Fibroblast of skin of scalp (primary cell): Measurements from ENCODE around the gene SSH2.

Experiments
- DNase-seq: peaks from one replicate; pipeline ENCODE4 v3.0.0-alpha.2; 2013

SSH2 gene

GRCh38 chr17:29771546-29771945 is 158.5 kb downstream of the SSH2 start:
- no peak for DNase-seq

DNA sequence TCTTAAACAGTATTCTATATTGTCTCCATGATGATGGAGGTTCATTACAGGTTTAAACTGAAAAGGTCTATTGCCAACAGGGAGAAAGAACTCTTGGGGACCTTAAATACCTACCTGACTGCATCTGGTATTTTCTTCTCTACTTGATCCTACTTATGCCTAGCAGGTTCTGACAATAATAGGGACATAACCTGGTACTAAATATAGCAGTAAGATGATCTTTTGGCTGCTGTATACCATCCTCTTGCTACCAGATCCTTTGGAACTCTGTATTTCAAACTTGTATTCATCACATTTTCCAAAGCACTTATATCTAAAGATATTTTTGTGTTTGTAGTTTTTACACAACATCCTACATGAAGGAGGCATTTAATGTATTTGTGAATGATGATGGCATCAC is 160.8 kb downstream of the SSH2 start:
- no peak for DNase-seq

- no peak for DNase-seq
These were observed 163.2 kb downstream of the SSH2 start for GRCh38 chr17:29766796-29767327.

DNA sequence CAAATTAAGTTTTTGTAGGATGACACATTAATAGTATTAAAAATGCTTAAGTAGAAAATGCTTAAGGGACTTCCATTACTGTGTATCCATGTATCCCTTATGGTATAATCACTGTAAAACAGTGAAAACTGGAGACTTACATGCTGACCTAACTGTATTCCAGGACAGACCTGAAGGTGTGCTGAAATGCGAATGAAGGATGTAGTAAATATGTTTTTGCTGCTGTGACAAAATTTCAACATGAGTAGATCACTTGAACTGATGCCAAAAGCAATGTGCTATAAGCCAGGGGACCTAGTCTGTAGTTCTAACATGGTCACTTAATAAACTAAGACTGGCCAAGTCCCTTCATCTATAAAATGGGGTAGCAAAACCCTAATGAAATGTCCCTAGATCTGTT is 165.3 kb downstream of the SSH2 start:
- DNase-seq, result no peak

DNA sequence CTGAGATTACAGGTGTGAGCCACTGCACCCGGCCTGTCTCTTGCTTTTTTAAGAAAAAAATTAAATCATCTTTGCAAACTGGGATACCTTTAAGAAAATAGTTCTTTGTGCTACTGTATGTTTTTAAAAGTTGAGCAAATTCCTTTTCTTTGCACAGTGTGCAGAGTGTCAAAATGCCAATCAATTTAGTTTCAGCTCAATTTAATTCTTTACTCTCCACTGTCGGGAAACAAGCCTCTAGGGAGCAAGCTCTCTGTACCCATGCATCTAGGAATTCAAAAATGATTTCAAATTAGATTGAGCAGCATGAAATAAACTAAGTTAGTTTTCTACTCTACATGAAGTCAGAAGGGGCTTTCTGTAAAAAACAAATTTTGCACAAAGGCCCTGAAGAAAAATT is 165.8 kb downstream of the SSH2 start:
- DNase-seq, result no peak

- no peak for DNase-seq
These were observed 166.8 kb downstream of the SSH2 start for GRCh38 chr17:29763273-29763672.

DNA sequence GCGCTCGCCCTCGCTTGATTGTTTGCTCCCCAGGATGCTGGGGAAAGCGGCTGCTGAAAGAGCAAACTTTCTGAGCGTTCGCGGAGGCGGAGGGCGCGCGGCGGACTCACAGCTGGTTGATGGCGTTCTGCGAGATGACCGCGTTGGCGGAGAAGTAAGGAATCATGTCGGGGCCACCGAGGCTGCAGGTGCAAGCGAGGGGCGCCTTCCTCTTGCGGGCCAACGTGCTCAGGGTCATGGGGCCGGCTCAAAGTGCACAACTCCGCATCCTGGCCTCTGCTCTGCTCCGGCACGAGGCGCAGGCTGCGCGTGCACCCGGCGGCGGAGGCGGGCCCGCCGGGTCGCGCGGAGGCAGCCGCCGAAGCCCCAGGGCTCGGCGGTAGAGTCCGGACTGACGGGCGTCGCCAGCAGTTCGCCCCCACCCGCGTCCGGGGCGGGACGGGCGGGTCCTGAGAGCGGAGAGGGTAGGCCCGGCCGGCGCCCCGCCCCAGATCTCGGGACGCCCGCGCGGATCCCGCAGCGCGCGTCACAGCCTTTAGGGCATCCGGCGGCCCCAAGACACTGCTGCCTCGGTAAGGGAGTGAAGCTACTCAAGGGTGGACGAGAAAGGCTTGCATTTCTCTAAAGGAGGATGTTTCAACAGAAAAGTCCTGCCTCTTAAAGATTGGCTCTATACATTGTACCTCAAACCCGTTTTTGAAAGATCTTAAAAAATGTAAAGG is 168.8 kb downstream of the SSH2 start:
- peak; percentile 85 for DNase-seq

DNA sequence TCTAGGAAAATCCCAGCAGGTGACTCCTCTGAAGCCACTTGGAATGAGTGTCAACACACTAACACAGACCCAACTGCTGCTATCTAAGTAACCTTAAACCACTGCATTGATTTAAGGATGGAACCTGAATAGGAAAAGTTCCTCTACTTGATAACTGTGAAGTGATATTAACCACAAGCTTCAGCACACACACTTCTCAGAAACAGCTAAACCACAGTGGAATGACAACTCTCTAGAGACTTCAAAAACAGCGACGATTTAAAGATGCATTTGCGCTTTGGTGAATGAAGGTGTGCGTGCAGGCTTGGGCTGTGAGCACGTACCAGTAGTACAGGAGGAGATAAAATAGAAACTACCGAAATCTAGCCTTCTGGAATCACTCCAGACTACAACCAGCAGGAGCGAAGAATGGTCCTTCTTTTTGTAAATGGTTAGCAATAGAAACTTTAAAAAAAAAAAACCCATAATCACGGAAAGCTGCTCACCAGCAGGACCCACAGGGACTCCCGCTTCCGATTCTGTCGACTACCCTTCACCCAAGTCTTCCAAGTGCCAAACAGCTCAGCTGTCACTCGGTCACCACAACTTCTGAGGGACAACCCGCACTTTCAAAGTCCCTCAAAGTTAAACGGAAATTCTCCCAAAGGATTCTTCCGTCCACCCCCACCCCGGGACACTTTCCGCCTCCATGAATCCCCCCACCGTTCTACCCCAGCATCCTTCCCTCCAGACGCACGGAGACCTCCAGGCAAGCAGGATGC is 169.6 kb downstream of the SSH2 start:
- peak; percentile 46 for DNase-seq

DNA sequence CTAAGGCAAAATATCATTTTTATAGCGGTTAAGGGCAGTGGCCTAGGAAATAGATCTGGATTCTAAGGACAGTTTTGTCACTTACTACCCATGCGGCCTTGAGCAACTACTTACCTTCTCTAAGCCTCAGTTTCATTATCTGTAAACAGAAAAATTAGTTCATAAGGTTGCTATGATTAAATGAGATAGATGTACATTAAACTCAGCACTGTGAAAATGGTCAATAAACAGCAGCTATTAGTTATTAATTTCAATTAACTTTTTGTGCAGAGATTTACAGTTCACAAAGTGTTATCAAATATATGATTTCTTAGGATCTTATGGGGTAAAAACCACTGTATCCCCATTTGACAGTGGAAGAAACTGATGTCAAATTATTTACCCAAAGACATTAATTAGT is 171.8 kb downstream of the SSH2 start:
- DNase-seq, result no peak

GRCh38 chr17:29757788-29758187 is 172.2 kb downstream of the SSH2 start:
- DNase-seq, result no peak

DNA sequence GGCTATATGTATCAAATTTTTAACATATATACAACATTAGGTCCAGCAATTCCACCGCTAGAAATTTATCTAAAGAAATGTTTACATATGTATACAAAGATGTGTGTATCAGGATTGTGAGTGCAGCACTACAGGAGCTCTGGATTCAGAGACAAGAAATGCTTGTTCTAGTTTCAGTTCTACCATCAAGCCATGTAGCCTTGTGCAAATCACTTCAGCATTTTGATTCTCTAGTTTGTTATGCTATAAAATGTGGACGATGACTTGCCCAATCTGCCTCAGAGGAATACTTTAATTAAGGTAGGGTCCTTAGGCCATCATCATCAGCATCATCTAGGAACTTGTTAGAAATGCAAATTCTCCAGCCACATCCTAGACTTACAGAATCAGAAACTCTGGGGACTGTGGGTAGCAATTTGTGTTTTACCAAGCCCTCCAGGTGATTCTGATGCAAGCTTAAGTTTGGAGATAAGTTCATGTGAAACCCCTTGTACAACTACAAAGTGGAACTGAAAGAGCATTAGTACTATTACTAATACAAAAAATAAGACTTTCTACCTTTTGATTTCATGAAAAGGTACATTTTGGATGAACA is 176.1 kb downstream of the SSH2 start:
- no peak for DNase-seq

GRCh38 chr17:29749045-29749825 is 180.8 kb downstream of the SSH2 start:
- DNase-seq, result no peak

GRCh38 chr17:29748400-29748799 is 181.6 kb downstream of the SSH2 start:
- no peak for DNase-seq

DNA sequence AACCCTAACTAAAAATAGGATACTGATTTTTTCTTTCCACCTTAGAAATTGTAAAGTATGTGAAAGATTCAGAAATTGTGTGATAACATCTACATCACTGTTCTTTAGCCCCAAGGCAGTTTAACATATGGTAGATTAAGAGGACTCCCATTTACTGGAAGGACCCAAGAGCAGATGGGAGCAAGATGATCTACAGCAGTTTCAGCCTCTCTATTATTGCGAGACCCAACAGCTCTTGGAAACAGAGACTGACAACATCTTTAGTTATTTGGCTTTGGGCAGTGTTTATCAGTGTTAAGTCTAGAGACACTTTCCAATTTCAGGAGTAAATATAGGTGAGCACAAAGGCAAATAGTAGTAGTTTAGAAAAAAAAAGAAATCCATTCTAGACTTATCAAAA is 182.4 kb downstream of the SSH2 start:
- DNase-seq, result no peak

DNA sequence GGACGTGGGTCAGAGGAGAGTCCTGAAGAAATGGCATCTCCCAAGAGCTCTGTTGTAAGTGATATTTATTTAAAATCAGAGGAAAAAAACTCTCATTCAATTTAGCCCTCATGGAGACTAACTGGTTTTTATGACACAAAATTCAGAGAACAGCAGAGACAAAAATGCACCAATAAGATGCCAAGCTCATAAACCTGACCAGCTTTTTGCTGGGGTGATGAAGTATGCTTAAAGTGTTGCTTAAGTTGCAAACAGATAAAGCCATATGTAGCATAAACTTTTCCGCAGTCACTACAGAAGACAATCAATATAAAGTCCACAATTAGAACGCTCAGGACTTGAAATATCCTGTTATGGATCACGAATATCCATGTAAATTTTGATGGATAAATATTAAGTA is 183.4 kb downstream of the SSH2 start:
- no peak for DNase-seq

- no peak for DNase-seq
These were observed 185.9 kb downstream of the SSH2 start for GRCh38 chr17:29744121-29744520.

GRCh38 chr17:29742210-29742513 is 187.9 kb downstream of the SSH2 start:
- no peak for DNase-seq

GRCh38 chr17:29740017-29740416 is 190.0 kb downstream of the SSH2 start:
- no peak for DNase-seq

DNA sequence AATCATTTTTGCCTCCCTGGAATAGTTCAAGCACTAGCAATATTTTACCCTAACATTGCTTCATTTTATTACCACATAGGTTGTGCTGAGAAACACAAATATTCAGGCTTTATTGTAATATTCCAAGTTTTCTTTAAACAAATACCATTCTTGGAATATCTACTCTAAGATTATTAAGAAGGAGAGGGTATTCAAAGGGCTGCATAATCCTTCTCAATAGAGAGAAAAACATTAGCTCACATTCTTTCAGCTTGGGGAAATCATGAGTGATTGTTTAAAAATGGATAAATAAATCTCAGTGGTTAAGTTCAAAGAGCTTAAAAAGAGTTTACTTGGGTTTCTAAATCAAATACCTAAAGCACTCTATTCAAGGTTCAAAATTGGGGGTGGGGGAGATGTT is 195.4 kb downstream of the SSH2 start:
- peak; percentile 15 for DNase-seq

- DNase-seq, result no peak
These were observed 196.9 kb downstream of the SSH2 start for GRCh38 chr17:29733166-29733565.

DNA sequence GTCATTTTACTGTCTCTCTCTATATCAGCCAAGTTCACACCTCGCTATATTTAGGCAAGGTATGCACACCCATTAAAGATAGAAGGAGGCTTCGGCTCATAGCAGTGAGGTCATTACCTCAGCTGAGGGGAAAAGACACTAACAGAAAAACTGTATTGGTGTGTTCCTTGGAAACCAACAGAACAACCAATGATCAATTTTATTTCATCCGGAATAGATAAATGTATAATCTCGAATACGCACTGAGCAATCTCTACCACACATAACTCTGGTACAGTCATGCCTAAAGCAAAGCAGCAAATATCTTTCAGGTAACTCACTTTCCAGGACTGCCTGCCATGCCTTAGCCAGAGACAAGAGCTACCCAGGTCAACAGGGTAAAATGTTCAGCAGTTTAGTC is 197.4 kb downstream of the SSH2 start:
- DNase-seq, result no peak

DNA sequence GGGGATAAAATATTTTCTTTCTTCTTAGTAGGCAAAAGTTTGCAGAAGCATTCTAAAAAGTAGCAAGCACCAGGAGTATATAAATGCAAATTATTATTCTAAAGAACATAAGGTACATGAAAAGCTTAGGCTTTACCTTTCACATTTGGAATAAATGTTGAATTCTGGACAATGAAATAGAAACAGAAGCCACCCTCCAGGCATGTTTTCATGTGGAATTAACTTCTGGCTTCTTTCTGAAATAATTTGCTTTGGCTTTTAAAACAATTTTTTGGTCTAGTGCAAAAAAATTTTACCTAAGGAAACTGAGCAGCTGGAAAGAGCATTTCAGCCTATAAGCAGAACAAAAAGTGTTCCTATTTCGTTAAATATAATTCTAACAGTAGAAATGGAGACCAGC is 197.8 kb downstream of the SSH2 start:
- DNase-seq, result no peak

DNA sequence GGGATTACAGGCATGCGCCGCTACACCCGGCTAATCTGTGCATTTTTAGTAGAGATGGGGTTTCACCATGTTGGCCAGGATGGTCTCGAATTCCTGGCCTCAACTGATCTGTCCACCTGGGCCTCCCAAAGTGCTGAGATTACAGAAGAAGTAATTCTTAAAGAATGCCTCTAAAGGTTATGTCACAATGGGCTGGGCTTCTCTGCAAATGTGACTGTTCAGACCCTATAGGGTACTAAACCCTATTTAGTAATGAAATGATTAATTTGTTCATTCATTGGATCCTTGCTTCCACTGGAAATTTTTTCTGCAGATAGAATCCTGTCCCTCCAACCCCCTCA is 198.5 kb downstream of the SSH2 start:
- no peak for DNase-seq
